ENCODE data around the gene SYNGR2. TPM values are rescaled to one million over a fixed set of nuclear protein-coding genes. Genes with fewer than 3 reads are reported as not detected.

Gene SYNGR2
- total RNA-seq, 1 donor, result 3.3 TPM

- no peak overlapping the region for H3K4me3 ChIP-seq (ENCODE audit: insufficient read depth, low read length)
- H4K20me1 ChIP-seq (ENCODE audit: insufficient read depth, low read length), result peaks cover 6% of the 10 kb centered on the region
- peak; percentile 73 for DNase-seq (ENCODE audit: insufficient read length, low spot score, missing footprints)
- H3K4me1 ChIP-seq (ENCODE audit: insufficient read depth, low read length), result peaks cover 4% of the 10 kb centered on the region
- H2AFZ ChIP-seq (ENCODE audit: low read length), result no peak overlapping the region
- no peak overlapping the region for H3K27ac ChIP-seq (ENCODE audit: low read depth, low read length)
- no peaks in the 10 kb centered on the region for H3K27me3 ChIP-seq (ENCODE audit: insufficient read depth, low read length)
- no peaks in the 10 kb centered on the region for H3K79me2 ChIP-seq (ENCODE audit: insufficient read depth, low read length)
- H3K4me2 ChIP-seq (ENCODE audit: insufficient read depth, low read length), result no peak overlapping the region
- H3K36me3 ChIP-seq (ENCODE audit: insufficient read depth, low read length), result no peaks in the 10 kb centered on the region
- H3K9me3 ChIP-seq (ENCODE audit: low read depth, low read length), result no peaks in the 10 kb centered on the region
- no peak for TF ChIP-seq CTCF (IDR thresholded peaks at IDR 0.05; ENCODE audit: extremely low read depth, low read depth, low read length)
Observed at GRCh38 chr17:78164748-78165607, 3.4 kb upstream of the SYNGR2 start.

GRCh38 chr17:78166416-78166815, 2.0 kb upstream of the SYNGR2 start:
- H4K20me1 ChIP-seq (ENCODE audit: insufficient read depth, low read length), result peaks cover 6% of the 10 kb centered on the region
- no peaks in the 10 kb centered on the region for H3K79me2 ChIP-seq (ENCODE audit: insufficient read depth, low read length)
- no peak overlapping the region for H3K4me3 ChIP-seq (ENCODE audit: insufficient read depth, low read length)
- peak; percentile 58 for DNase-seq (ENCODE audit: insufficient read length, low spot score, missing footprints)
- no peaks in the 10 kb centered on the region for H3K36me3 ChIP-seq (ENCODE audit: insufficient read depth, low read length)
- H3K4me2 ChIP-seq (ENCODE audit: insufficient read depth, low read length), result no peak overlapping the region
- TF ChIP-seq CTCF (IDR thresholded peaks at IDR 0.05; ENCODE audit: extremely low read depth, low read depth, low read length), result no peak
- no peak overlapping the region for H2AFZ ChIP-seq (ENCODE audit: low read length)
- no peaks in the 10 kb centered on the region for H3K27me3 ChIP-seq (ENCODE audit: insufficient read depth, low read length)
- no peak overlapping the region for H3K27ac ChIP-seq (ENCODE audit: low read depth, low read length)
- peaks cover 4% of the 10 kb centered on the region for H3K4me1 ChIP-seq (ENCODE audit: insufficient read depth, low read length)
- H3K9me3 ChIP-seq (ENCODE audit: low read depth, low read length), result no peaks in the 10 kb centered on the region

GRCh38 chr17:78168903-78169793, 767 bp downstream of the SYNGR2 start:
- H3K36me3 ChIP-seq (ENCODE audit: insufficient read depth, low read length), result no peaks in the 10 kb centered on the region
- no peak overlapping the region for H3K27ac ChIP-seq (ENCODE audit: low read depth, low read length)
- no peaks in the 10 kb centered on the region for H3K79me2 ChIP-seq (ENCODE audit: insufficient read depth, low read length)
- H3K4me1 ChIP-seq (ENCODE audit: insufficient read depth, low read length), result peaks cover 4% of the 10 kb centered on the region
- H2AFZ ChIP-seq (ENCODE audit: low read length), result peak overlapping the region; percentile 81
- H3K4me3 ChIP-seq (ENCODE audit: insufficient read depth, low read length), result peak overlapping the region; percentile 72
- TF ChIP-seq CTCF (IDR thresholded peaks at IDR 0.05; ENCODE audit: extremely low read depth, low read depth, low read length), result no peak
- H4K20me1 ChIP-seq (ENCODE audit: insufficient read depth, low read length), result peaks cover 6% of the 10 kb centered on the region
- peak overlapping the region; percentile 79 for H3K4me2 ChIP-seq (ENCODE audit: insufficient read depth, low read length)
- no peaks in the 10 kb centered on the region for H3K27me3 ChIP-seq (ENCODE audit: insufficient read depth, low read length)
- DNase-seq (ENCODE audit: insufficient read length, low spot score, missing footprints), result peak; percentile 98
- H3K9me3 ChIP-seq (ENCODE audit: low read depth, low read length), result no peaks in the 10 kb centered on the region
